HG03103 (cell line): Measurements from ENCODE around the gene BTBD6.

Experiments
- ATAC-seq: cut with Tn5 transposase; IDR thresholded peaks from one replicate; pipeline ENCODE4 v1.9.1; 2021; ENCODE audit warnings: low read depth; ENCODE audit not compliant: unreplicated experiment

The BTBD6 gene

DNA sequence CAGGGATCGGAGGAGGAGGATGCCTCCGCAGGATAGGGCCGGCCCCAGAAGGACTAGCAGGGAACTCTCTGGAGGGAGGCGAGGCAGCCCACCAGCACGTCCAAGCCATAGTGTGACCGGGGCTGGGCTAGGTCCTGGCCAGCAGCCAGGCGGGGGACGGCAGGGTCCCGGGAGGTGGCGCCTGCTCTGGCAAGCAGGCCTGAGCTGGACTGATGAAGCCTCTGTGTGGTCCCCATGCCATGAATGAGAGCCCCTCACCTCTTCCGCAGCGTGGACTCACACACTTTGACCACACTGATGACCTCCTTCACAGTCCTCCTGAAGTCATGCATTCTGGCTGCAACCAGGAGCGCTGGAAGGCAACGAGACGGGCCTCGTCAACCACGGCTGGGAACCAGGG lies 19.8 kb upstream of the BTBD6 start:
- no peak for ATAC-seq

DNA sequence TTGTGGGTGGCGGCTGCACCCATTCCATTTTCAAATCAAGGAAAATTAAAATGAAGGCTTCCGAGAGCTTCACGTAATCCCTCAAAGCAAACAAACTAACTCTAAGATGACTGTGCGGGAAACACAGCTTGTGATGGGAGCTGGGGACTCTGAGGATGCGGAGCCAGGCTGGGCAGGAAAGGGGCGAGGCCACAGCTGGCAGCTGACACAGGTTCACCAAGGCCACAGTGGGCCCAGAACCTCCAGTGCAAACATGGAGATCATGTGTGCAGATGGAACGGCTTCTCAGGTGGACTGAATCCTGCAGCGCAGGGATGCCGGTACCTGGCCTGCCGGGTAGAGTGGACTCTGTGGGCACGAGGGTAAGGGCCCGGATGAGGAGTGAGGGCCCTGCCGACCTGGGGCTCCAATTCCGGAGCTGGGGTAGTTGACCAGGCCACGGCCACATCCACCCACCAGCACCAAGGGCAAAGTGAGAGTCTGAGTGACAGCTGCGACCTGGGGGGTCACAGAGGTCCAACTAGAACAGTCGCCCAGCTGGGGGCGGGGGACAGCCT lies 19.2 kb upstream of the BTBD6 start:
- ATAC-seq, result no peak

DNA sequence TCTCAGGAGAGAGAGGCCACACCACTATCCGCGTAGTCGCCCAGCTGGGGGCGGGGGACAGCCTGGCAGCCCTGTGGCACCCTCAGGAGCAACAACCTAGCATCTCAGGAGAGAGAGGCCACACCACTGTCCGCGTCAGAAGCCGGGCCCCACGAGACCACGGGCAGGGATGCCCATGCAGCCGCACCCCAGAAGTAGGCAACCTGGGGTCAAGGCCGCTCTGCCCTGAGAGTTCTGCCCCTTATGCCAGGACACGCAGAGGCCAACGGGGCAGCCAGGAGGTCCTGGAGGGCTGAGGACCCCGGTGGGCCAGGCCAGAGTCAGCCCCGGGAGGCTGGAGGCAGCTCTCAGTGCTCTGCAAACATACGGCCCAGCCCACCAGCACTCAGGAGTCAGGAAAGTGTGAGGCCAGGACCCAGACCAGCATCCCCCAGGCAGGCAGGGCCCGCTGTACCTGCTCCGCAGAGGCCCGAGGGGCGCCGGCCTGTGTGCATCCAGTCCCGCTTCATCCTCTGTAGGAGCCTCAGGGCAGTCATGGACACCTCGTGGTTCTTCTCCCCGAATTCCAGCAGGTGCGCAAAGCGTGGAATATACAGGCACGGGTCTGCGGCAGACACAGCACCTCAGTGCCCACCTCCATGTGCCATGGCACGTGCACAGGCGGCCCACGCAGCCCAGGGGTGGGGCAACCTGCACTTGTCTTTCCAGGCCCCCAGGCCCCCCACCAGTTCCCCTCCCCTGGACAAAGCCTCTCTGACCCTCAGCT lies 7.3 kb upstream of the BTBD6 start:
- ATAC-seq, result no peak

DNA sequence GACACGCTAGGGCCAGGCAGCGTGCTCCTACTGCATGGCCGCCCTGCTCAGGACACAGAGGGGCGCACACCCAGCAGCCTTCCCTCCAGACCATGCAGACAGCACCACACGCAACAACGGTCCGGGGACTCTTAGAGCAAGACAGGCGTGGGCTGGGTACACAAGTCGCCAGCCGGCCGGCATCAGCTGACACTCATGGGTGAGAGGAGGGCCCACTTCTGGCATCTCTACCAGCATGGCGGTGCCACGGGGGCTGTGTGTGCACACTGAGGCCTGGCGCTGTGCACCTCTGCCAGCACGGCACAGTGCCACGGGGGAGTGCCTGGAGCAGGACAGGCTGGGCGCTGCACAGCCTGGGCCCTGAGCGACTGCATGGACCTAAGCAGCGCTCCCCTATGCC lies 6.7 kb upstream of the BTBD6 start:
- ATAC-seq, result no peak

DNA sequence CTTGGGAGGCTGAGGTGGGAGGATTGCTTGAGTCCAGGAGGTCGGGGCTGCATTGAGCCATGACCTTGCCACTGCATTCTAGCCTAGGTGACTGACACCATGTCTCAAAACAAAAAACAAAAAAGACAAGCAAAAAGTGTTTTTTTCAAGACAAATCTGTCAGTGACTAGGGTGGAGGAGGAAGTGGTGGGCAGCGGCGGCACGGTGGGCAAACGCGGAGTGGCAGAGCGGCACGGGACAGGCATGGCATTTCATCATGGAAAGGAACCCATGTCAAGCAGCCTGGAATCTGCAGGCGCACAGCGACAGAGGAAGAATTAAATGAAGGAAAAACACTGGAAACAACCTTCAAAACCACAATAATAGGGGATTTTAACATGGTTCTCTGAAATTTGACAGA lies 4.0 kb upstream of the BTBD6 start:
- no peak for ATAC-seq

DNA sequence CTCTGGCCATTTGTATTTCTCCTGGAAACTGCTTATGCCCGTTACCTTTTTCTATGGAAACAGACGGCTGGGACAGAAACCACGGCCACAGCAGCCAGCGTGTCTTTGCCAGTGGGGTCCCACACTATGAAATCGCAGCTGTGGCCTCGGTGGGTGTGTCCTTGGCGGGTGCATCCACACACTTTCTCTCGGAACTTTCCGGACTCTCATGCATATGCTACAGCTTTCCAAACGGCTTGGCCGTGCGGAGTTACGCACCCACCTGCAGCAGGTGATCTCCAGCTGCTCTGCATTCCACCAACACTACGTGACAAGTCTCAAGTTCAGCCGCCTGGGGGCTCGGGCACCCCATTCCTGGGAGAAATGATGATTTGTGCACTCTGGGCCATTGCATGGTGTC lies 1.3 kb upstream of the BTBD6 start:
- ATAC-seq, result no peak

DNA sequence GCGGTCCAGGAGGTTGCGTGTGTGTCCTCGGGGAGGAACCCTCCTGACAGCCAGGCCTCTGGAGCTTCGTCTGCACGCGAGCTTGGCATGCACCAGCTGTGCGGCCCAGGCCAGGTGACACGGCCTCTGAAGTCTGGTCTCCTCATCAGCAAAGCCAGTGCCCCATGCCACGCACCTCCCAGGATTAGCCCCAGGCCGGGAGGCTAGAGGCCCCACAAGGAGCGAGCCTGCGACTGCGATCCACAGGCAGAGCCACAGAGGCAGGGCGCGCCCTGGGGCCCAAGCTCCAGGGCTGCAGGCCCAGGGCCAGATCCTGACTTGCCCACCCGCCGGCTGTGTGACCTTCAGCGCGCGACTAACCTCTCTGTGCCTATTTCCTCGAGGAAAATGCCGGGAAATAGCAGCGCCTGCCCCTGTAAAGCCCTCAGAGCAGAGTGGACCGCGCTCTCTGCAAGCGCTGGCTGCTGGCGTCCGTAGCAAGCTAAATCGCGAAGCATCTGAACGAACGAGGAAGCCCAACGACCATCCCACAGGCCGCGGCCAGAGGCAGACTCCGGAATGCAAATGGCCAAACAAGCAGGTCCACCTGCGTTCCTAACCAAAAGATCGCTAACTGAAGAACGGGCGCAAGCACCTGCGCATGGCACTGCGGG lies 492 bp upstream of the BTBD6 start:
- no peak for ATAC-seq

DNA sequence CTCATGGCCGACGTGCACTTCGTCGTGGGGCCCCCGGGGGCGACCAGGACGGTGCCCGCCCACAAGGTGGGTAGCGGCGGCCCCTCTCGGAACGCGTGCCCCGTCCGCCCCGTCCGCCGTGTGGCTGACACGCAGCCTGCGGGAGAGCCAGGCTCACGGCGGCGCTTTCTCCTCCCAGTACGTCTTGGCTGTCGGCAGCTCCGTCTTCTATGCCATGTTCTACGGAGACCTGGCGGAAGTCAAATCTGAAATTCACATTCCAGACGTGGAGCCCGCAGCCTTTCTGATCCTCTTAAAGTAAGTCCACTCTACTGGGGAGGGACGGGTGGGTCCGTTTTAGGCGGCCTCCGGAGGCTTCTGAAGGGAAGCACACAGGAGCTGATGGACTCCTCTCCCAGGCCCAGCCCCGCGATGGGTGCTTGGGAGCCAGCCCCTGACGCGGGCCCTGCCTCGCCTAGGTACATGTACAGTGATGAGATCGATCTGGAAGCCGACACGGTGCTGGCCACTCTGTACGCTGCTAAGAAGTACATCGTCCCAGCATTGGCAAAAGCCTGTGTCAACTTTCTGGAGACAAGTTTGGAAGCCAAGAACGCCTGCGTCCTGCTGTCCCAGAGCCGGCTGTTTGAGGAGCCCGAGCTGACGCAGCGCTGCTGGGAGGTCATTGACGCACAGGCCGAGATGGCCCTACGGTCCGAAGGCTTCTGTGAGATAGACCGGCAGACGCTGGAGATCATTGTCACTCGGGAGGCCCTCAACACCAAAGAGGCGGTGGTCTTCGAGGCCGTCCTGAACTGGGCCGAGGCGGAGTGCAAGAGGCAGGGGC lies 1.1 kb downstream of the BTBD6 start:
- ATAC-seq, result no peak

DNA sequence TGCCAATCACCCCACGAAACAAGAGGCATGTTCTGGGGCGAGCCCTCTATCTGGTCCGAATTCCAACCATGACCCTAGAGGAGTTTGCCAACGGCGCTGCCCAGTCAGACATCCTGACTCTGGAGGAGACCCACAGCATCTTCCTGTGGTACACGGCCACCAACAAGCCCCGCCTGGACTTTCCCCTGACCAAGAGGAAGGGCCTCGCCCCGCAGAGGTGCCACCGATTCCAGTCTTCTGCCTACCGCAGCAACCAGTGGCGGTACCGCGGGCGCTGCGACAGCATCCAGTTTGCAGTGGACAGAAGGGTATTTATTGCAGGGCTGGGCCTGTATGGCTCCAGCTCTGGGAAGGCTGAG lies 1.7 kb downstream of the BTBD6 start:
- no peak for ATAC-seq

DNA sequence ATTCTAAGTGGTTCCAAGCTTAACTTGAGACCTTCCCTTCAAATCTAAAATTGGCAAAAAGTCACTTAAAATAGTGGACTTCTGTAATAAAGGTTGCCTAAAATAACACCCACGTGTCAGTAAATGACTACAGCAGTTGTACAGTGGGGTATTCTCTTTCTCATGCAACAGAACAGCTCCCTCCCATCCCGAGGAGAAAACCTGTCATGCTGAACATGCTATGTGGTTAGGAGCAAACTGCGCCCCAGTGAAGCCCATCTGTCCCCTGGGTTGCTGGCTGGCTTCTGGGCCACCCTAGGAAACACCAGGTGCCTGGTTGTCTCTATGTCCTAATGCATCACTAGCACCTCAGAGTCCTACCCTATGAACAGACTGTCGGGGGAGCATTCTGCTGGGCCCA lies 2.7 kb downstream of the BTBD6 start:
- ATAC-seq, result no peak

DNA sequence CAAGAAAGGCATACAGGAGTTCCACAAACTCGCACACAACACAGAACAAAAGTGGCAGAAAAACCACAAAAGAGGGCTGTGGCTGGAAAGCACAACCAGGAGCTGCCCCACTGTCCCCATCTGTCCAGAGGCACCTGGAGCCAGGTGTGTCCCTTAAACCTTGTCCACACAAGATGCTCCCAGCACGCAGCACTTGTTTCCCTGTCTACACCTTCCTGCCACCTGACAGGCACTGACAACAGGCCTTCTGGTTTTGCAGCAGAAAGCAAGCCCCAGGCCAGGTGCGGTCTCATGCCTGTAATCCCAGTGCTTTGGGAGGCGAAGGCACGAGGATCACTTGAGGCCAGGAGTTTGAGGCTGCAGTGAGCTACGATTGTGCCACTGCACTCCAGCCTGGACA lies 3.6 kb downstream of the BTBD6 start:
- no peak for ATAC-seq

DNA sequence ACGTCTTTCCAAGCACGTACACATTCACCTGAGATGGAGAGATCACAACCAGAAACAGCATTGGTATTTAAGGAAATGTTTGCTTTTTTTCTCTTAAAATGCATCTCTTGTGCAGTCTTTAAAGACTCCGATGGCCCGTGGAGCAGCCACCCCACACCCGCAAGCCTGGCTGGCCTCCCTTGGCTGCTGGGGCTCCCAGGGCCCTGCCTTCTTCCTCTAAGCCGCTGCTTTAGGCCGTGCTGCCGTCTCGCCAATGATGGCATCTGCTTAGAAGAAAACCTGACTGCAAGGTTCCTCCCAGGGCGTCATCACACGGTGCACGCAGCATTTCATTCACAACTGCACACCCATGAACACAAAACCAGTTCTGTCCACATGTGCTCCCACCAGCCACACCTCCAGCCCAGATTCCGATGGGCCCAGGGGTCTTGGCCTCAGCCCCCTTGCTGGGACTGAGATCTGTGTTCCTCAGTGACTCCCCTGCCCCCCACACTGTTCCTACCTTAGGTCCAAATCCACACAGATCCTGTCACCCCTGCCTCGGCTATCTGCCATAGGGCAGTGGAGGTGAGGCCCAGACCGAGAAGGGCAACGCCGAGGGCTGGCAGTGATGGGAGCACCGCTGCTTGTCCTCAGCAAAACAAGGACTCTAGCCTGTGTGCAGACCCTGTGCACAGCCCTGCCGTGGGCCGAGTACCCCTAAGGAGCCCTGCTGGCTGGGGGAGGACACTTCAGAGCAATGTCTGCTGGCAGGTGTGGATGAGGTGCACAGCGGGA lies 4.4 kb downstream of the BTBD6 start:
- ATAC-seq, result no peak

DNA sequence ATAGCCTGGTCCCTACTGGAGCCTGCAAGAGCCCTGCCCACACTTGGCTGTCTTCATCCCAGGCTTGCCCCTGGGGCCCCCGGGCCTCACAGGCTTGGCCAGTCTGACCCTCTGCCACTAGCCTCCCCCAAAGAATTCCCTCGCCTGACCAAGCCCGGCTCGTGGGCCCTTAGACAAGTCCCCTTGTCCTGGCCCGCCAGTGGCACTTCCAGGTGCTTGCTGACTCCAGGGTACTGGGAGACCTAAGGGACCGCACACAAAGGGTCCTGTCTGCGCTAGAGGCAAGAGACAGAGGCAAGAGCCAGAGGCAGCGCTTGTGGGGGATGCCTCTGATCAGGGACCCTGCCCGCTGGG lies 5.0 kb downstream of the BTBD6 start:
- no peak for ATAC-seq

DNA sequence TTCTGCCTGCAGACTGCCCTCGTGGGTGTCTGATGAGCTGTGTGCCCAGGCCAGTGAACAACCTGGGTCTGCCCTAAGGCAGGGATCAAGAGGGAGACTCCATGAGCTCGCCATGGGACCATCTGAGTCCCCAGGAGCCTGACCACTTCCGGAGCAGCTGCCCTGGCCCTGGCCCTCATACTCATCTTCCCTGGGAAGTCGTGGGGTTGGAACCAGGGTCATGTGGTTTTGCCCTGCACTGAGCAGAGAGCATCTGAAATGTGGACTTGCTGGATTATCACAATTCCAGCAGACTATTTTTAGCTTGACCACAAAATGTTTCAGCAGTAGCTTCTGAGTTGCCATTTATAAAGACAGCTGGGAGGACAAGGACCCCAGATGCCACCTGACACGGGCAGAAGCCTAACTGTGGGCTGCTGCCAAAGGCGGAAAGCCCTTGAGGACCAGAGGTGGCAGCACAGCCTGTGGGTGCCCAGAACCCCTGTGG lies 6.7 kb downstream of the BTBD6 start:
- no peak for ATAC-seq

DNA sequence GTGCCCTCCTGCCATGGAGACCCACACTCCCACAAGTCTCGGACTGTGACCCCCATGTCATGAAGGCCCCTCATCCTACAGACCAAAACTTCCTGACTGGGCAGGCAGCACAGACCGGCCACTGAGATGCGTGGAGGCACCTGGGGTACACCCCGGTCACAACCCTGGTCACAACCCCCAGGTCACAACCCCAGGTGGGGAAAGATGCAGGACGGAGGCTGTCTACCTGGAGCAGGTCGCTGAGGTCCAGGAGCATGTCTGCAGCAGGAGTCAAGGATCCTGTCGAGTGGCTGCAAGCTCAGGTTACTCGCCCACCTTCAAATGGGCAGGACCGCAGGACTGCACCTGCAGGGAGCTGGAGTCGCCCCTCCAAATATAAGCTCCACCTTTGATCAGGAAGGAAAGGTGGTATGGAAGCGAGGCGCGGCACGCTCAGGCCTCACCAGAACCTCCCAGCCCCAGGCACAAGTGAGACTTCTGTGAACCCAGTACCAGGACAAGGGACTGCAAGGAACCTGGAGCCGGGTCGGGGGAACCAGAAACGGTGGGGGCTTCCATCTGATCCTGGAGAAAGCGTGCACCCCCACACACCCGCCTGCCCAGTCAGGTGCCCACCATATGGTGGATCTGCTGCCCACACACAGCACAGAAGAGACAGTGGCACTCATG lies 8.1 kb downstream of the BTBD6 start:
- ATAC-seq, result no peak

DNA sequence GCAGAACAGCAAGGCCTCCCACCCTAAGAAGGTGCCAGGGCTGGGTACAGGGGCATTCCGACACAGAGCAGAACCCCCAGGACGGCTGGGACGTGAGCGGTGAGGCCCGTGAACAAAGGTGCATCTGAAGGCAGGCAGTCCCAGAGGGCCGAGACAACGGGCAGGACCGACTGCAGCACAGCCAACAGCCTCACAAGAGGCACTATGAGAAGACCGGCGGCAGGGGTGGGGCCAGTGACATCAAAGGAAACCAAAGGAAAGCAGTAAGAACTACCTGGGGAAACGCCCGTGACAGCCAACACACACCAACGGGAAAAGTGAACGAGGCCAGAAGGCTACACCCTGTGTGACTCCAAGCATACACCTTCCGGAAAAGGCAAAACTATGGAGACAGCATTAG lies 9.1 kb downstream of the BTBD6 start:
- ATAC-seq, result no peak

DNA sequence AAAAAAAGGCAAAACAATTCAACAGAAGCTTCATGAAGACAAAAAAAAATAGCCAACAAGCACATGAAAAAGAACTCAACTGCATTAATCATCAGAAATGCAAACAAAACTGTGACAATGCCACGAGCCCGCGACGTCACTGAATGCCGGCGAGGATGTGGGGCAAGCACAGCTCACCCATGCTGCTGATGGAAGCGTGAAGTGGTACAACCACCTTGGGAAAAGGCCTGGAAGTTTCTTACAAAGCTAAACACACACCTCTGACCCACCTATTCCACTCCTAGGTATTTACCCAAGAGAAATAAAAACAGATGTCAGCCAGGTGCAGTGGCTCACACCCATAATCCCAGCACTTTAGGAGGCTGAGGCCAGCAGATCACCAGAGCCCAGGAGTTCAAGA lies 10.5 kb downstream of the BTBD6 start:
- no peak for ATAC-seq

DNA sequence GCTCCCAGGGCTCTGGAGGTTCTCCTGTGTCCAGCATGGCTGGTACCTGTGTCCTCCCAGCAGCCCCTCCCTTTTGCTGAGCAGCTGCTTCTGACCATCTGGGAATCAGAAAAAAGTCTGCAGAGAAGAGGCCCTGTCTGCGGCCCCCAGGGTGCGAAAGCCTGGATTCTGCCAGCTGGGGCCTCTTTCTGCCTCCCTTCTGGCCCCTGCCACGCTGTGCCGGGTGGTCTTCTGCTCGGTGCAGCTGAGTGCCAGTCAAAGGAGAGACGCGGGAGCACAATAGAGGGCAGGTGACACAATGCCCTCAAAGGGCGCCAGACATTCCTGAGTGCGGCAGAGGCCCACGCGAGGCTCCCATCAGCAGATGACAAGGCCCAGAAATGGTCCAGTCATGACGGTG lies 12.6 kb downstream of the BTBD6 start:
- no peak for ATAC-seq

DNA sequence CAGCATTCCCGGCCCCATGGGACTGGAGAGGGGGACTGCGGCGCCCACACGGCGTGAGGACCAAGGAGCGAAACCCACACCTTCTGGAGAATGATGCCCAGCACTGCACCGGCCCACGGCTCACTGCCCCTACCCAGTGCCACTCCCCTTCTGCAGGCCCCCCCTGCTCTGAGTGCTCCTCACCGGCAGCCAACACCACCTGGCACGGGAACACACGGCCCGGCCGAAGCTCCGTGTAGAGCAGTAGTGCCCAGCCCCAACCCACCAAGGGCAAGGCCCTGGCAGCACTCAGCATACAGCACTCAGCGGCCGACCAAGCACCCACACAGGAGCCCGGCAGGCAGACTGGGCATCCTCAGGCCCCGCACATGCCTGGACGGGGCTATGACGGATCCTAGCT lies 13.4 kb downstream of the BTBD6 start:
- ATAC-seq, result no peak
